ENCODE data around the gene TBR1. TPM values are rescaled to one million over a fixed set of nuclear protein-coding genes. Genes with fewer than 3 reads are reported as not detected.
A peak's percentile ranks its signal among the peaks of the same experiment; 100 is the strongest.

Gene TBR1
- total RNA-seq, 6 experiments from 2014 or later = not detected

- ATAC-seq (no peak), DNase-seq (no peak)
- no peak for TF ChIP-seq POLR2A (IDR thresholded peaks at IDR 0.05)
- no peak for TF ChIP-seq CTCF (IDR thresholded peaks at IDR 0.05)
- Histone ChIP-seq H3K4me3 (no peak overlapping the region), H3K27me3 (peaks cover 24 to 51% of the 10 kb centered on the region in 2 donors), H3K4me1 (peaks cover 0 to 11% (median 0%) of the 10 kb centered on the region in 4 donors), H3K27ac (no peak overlapping the region), H3K36me3 (no peaks in the 10 kb centered on the region), H3K9me3 (no peaks in the 10 kb centered on the region)
- intact Hi-C loops (cut with DNase I) = no loop called here
- WGBS (ENCODE audit: insufficient coverage, low coverage, low lambda C conversion rate, missing lambda C conversion rate) = 13% methylated on average over 14 of the region's 17 CpGs
These were observed 9.8 kb downstream of the TBR1 start for GRCh38 chr2:161425728-161426454.

- 10% methylated on average over 13 of the region's 13 CpGs for WGBS (ENCODE audit: insufficient coverage, low coverage, low lambda C conversion rate, missing lambda C conversion rate)
- no peaks in the 10 kb centered on the region for H3K9me3 ChIP-seq
- H3K27ac ChIP-seq = no peak overlapping the region
- DNase-seq (no peak), ATAC-seq (no peak)
- H3K27me3 ChIP-seq = peaks cover 20 to 51% of the 10 kb centered on the region in 2 donors
- no peak overlapping the region for H3K4me3 ChIP-seq
- H3K36me3 ChIP-seq = no peaks in the 10 kb centered on the region
- intact Hi-C loops (cut with DNase I) = no loop called here
- TF ChIP-seq POLR2A (IDR thresholded peaks at IDR 0.05) (no peak), CTCF (IDR thresholded peaks at IDR 0.05) (peak in 3 of 4 donors; percentile 21 to 26 (median 22))
- H3K4me1 ChIP-seq = peaks cover 0 to 11% (median 0%) of the 10 kb centered on the region in 4 donors
These were observed 10.4 kb downstream of the TBR1 start for GRCh38 chr2:161426455-161426921.

GRCh38 chr2:161426922-161427663, 11.0 kb downstream of the TBR1 start:
- intact Hi-C loops (cut with DNase I) = no loop called here
- DNase-seq = no peak
- ATAC-seq = peak in 1 of 4 donors; percentile 21
- no peaks in the 10 kb centered on the region for H3K9me3 ChIP-seq
- H3K27ac ChIP-seq = no peak overlapping the region
- 2% methylated on average over 14 of the region's 54 CpGs for WGBS (ENCODE audit: insufficient coverage, low coverage, low lambda C conversion rate, missing lambda C conversion rate)
- H3K4me3 ChIP-seq = peak overlapping the region in 1 of 3 donors; percentile 6
- peaks cover 0 to 11% (median 0%) of the 10 kb centered on the region in 4 donors for H3K4me1 ChIP-seq
- TF ChIP-seq CTCF (IDR thresholded peaks at IDR 0.05) = no peak
- TF ChIP-seq POLR2A (IDR thresholded peaks at IDR 0.05) = no peak
- no peaks in the 10 kb centered on the region for H3K36me3 ChIP-seq
- H3K27me3 ChIP-seq = peaks cover 18 to 54% of the 10 kb centered on the region in 2 donors

- no peaks in the 10 kb centered on the region for H3K36me3 ChIP-seq
- intact Hi-C loops (cut with DNase I) = no loop called here
- TF ChIP-seq CTCF (IDR thresholded peaks at IDR 0.05) (no peak), POLR2A (IDR thresholded peaks at IDR 0.05) (no peak)
- DNase-seq = no peak
- no peaks in the 10 kb centered on the region for H3K9me3 ChIP-seq
- H3K27ac ChIP-seq = no peak overlapping the region
- H3K4me3 ChIP-seq = no peak overlapping the region
- peak in 2 of 4 donors; percentile 16 to 19 for ATAC-seq
- H3K27me3 ChIP-seq = peaks cover 14 to 54% of the 10 kb centered on the region in 2 donors
- H3K4me1 ChIP-seq = peaks cover 0 to 11% (median 0%) of the 10 kb centered on the region in 4 donors
- WGBS (ENCODE audit: insufficient coverage, low coverage, low lambda C conversion rate, missing lambda C conversion rate) = 9% methylated on average over 26 of the region's 64 CpGs
These were observed 11.8 kb downstream of the TBR1 start for GRCh38 chr2:161427664-161428587.

Data from right lobe of liver (tissue), 6 donors.